NCI-H1930 (cell line): ENCODE data around the gene MUS81.
"Not testable (repeated sequence)": the region's sequence is repeated elsewhere in the genome, so short reads cannot be mapped to it uniquely, and the experiment has no call there.

ENCODE experiments used
- DNase-seq, 2 experiments: peaks; one replicate each; lab custom pipeline; 2025; lab: John Stamatoyannopoulos, UW

Gene MUS81

DNA sequence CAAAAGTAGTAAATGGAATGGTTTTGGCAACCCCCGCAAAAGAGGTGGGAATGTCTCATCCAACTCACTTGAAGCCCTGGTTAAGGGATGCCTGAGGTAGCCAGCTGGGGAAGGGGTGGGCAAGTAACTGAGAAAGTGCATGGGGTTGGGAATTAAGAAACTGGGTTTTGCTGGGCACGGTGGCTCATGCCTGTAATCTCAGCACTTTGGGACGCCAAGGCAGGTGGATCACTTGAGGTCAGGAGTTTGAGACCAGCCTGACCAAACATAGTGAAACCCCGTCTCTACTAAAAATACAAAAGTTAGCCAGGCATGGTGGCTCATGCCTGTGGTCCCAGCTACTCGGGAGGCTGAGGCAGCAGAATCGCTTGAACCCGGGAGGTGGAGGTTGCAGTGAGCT is 11.5 kb upstream of the MUS81 start:
- DNase-seq: not testable (repeated sequence)

DNA sequence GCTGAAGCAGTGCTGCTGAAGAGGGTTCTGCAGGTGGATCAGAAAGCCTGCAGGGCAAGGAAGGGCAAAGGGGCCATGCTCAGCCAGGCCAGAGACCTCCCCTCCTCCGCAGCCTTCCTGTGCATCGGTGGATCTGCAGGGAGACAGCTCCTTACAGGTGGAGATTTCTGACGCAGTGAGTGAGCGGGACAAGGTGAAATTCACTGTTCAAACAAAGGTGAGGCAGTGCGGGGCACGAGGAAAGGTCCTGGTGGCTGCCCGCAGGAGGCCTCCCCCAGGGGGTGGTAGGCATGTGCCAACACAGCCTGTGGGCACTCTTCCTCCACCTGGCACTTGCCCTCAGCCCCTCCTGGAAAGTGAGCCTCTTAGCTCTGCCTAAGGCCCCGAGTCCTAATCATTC is 10.9 kb upstream of the MUS81 start:
- DNase-seq: no peak

DNA sequence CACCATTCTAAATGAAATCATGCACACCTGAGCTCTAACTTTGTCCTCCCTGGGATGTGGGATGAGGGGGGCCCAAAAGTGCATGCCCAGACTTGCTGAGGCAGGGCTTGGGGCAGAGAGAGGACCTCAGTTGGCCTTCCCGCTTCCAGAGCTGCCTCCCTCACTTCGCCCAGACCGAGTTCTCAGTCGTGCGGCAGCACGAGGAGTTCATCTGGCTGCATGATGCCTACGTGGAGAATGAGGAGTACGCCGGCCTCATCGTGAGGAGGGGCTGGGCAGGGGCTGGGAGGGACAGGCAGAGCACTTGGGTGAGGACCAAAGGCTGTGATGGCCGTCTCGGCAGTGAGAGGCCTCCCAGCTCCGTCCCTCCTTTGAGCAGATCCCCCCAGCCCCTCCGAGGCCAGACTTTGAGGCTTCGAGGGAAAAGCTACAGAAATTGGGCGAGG is 10.4 kb upstream of the MUS81 start:
- DNase-seq: no peak

DNA sequence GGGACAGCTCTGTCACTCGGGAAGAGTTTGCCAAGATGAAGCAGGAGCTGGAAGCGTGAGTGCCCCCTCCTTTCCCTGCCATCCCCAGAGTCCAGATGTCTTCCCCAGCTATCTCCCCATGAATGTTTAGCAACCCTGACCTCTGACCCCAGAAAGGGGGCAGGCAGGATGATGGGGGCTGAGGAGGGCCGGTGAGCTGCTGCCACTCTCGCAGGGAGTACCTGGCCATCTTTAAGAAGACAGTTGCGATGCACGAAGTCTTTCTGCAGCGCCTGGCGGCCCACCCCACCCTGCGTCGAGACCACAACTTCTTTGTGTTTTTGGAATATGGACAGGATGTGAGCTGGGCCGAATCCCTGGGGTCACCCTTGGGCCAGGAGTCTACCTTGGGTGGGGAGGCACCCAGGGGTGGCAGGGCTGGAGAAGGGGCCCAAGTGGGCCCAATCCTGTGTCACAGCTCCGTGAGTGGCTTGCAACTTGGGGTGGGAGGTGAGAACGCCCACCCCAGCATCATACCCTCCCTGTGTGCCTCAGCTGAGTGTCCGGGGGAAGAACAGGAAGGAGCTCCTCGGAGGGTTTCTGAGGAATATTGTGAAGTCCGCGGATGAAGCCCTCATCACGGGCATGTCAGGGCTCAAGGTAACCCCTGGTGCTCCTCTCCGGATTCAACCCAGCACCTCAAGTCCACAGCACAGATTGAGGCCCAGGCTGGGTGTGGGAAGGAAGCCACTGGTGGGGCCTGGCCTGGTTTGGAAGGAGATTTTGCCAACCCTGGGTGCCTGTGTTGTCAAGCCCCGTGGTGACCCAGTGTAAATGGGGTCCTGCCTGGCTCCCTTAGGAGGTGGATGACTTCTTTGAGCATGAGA is 9.8 kb upstream of the MUS81 start:
- DNase-seq: no peak

DNA sequence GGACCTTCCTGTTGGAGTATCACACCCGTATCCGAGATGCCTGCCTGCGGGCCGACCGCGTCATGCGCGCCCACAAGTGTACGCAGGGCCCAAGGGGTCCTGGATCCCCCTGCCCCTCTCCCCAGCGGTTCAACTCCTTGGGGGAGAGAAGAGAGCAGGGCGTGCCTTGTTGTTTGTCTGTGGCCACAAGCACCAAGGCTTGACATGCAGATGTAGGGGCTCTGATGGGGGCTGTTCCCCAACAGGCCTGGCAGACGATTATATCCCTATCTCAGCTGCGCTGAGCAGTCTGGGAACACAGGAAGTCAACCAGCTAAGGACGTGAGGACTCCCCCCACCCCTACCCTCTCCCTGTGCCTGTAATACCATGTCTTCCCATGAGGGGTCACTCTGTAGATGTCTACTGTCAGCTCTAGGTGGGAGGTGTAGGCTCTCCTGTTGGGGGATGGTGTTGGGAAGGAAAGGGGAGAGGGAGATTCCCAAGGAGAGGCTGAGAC is 9.1 kb upstream of the MUS81 start:
- DNase-seq: no peak

DNA sequence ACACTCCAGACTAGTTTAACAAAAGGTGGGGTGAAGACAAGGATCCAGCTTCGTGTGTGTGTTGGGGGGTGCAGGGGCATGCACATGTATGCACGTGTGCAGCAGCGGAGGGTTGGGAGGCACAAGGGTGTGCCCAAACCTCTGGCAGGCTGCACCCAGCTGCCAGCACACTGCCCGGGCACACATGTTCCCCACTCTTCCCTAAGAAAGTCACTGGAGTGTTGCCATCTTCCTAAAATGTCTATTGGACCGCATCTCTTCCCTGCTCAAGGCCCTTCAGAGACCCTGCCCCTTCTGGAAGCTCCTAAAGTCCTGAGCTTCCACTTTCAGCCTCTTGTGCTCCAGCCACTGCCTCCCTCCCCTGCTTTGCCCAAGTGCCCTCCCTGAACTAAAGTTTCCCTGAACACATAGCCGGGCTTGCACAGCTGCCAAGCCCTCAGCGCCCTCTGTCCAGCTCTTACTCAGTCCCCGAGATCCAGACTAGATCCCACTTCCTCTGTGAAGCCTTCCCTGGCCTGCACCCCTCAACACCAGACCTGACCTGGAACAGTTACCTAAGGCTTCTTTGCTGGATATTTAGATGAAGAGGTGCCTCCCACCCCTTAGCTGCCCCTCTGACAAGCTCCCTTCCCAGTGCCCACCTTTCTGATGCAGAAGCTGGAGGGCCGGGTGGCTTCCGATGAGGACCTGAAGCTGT is 8.3 kb upstream of the MUS81 start:
- no peak for DNase-seq

DNA sequence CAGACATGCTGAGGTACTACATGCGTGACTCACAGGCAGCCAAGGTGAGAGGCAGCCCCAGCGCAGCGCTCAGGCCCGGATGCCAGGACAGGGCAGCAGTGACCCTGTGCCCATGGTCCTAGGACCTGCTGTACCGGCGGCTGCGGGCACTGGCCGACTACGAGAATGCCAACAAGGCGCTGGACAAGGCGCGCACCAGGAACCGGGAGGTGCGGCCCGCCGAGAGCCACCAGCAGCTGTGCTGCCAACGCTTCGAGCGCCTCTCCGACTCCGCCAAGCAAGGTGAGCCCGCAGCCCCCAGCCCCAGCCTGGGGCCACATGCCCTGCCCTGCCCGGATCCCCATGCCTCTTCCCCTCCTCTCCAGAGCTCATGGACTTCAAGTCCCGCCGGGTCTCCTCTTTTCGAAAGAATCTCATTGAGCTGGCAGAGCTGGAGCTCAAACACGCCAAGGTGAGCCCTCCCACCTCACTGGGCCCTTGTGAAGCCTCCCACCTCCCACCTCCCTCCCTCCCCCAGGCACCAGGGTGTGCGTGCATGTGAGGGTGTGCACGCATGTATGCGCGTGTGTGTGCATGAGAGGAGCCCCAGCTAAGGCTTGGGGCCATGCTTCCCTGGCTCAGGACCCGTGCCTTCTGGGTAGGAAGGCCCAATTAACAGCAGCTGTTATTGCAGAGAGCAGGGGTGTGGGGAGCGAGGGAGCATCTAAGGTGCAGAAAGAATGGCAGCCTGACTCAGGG is 7.6 kb upstream of the MUS81 start:
- no peak for DNase-seq

DNA sequence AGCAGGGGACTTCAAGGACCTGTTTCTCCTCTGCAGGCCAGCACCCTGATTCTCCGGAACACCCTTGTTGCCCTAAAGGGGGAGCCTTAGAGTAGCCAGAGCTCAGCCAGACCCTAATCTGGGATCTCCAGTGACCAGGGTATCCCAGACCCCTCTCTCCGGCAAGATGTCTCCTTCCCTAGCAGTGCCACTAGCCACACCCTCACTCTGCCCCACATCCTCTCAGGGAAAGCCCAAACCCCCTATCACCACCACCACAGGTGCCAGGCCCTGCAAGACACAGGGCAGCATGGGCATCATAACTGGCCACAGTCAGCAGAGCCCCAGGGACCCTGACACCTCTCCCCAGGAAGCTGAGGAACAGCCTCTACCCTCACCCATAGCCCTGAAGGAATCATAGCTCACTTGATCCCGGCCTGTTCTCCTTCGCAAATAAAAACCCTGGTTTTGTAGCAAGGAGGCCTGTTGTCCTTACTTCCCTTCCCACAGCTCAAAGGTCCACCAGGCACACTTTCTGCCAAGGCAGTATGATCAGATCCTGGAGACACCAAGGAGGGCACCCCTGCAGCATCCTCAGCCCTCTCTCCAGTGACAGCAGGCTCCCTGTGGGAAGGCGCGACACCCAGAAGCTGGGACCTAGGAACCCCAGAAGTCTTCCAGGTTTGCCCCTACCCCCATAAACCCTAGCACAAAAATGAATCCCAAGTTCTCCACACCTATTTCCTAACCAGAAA is 6.8 kb upstream of the MUS81 start:
- DNase-seq: no peak

DNA sequence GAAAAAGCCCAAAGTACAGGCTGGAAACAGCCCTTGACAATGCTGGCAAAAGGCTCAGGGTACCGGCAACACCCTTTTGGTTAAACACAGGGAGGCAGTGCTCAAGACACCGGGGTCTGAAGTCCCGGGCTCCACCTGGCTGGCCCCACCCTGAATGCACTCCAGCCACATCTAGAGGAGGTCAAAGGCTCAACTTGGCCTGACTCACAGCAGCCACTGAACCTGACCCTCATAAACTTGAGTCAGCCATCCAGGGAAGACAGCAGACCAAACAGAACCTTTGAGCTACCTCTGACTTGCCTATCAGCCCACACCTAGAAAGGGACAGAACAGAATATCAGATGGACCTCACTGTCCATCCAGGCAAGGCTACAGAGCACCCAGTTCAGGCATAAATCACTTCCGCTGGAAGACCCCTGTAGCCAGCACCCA is 6.1 kb upstream of the MUS81 start:
- no peak for DNase-seq

DNA sequence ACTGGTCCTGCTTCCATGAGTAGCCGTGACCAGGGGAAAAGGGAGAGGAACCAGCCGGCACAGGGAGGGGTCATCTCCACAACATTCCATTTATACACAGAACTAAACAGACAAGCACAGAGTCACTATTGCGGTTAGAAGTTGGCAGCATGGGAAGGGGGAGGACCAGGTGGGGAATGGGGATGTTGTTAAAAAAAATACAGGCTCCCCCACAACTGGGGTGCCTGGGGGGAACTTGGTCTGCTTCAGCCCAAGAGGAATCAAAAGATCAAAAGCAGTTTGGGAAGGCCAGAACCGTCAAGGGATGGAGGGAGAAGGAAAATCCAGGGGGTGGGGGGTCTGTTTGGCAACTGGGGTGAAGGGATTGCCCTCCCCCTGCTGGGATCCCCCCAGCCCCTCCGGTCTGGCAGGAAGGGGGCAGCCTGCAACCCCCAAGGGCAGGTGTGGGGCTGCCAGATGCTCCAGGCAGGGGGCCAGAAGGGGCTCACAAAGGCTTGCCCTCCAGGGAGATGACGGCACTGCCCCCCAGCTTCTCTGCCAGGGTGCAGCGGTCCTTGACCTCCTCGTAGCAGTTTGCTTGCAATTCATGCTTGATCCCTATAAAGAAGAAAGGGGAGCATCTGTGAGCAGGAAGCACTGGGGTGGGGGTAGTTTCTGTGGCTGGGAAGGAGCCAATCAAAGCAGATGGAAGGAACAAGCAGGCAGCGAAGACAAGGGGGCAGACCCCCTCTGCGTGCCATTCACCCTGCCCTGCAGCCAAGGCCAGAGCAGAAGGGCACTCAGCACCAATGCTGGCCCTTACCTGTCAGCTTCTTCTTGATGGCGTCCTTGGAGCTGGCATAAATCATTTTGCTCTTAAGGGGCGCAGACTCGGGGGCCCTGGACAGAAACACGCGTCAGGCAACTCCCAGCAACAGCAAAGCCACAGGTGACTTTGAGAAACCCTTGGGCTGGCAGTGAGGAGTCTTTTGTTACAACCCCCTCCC is 5.1 kb upstream of the MUS81 start:
- DNase-seq: no peak

DNA sequence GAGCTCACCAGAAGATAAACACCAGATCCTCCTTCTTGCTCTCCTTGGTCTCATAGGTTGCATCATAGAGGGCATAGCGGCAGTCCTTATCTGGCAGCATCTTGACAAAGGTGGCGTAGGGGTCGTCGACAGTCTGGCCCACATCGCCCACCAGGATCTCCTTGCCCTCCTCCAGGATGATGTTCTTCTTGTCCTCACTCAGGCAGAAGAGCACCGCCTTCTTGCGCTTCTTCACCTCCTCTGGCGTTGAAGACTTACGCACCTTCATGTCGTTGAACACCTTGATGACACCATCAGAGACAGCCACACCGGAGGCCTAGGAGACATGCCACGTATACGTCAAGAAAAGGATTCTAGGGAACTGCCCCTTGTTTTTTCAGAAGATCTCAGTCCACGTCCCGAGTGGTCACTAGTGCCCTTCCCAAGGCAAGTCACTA is 4.3 kb upstream of the MUS81 start:
- DNase-seq: no peak

DNA sequence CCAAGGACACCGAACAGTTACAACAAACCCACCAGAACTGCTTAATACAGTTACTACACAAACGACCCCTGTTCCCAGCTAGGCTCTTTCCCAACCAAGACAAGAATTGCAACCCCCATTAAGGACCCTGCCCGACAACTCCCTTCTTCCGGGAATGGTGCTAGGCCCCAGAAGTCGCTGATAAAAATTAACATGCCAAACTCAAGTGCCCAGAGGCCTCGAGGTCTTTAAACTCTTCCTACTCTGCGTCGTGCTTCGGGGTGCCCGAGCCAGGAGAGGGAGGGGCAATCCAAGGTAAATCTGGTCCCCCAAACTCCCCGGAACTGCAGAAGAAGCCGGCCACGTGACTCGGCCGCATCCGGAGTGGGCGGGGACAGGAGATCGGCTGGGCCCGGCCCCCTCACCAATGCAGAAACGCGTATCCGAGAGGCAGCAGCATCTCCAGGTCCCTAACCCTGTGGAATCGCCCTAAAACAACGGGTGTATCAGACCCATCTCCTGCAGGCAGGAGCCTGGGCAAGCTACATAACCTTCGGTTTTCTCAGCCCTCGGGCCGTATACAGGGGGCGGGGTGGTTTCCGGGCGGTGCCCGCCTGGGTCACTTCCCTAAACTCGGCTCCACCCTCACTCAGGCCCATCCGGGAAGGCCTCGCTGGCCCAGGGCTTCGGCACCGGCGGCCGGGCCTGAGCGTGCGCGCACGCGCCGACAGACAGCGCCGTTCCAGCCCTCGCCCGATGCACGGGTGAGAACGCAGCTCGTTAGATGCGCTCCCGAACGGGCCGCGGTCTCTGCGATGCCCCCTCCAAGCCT is 3.3 kb upstream of the MUS81 start:
- no peak for DNase-seq

DNA sequence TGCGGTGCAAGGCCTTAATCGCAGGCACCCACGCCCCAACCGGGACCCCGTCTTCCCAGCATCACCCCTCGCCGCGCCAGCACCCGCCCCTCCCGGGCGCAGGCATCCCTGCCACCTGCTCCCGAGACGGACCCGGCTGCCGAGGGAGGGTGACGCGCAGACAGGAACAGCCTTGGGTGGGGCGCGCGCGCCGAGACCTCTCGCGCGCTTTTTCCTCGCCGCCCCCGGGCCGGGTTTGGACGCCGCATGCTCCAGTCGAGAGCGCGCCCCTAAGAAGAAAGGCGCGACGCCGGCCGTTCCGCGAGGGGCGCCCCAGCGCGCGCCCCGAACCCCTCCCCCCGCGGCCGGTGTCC is 2.8 kb upstream of the MUS81 start:
- no peak for DNase-seq

DNA sequence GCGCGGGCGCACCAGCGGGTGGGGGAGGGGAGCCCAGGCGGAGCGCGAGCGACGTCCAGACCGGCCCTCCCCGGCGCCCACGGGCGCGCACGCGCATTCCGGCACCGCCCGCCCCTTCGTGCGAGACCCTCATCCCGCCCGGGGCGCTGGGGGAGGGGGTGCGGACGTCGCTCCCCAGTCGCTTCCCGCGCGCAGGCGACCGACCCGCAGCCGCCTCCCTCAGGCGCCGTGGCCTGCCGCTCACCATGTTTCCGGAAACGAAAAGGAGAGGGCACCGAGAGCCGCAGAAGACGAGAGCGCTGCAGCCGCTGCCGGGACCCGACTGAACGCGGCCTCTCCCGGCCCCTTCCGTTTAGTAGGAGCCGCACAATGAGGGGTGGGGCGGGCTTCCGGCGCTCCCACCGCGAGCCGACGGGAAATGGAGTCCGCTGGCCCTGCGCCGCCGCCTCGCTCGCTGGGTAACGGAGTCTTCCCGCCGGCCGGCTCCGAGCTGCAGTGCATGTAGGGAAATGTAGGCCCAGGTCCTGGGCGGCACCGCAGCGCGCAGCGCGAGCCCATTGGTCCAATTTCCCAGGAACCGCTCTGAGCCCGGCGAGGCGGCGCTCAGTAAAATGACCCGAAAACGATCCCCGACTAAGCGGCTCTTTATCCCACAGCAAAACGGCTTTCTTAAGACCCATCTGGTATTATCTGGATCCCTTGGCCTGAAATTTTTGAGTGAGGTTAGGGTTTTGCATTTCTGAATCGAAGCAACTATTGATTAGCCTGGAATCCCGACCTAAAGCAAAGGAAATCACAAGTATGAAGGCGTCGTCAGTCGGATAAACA is 2.2 kb upstream of the MUS81 start, which contains the start of gene CFL1:
CFL1 (minus strand) TSS at position 328 of the 828 bp plus-strand sequence; CDS start at position 247, 81 bp downstream.
- DNase-seq: peak; percentile 95 to 96

DNA sequence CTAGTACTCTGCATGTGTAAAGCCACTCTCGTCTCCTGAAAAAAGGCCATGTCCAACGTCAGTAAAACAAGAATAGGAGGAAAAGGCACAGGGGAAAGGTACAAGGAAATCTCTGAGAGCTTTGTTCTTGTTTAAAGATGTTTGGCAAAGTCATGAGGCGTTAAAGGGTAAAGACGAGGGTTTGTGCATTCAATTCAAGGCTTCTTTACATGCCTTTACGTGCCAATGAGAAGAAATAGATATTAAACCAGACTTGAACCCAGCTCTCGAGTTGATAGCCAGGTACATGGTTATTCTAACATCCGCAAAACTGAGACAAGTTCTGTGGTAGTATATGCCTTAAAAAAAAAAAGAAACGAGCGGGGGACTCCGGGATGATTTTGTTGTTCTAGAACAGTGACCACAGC is 1.5 kb upstream of the MUS81 start:
- no peak for DNase-seq

DNA sequence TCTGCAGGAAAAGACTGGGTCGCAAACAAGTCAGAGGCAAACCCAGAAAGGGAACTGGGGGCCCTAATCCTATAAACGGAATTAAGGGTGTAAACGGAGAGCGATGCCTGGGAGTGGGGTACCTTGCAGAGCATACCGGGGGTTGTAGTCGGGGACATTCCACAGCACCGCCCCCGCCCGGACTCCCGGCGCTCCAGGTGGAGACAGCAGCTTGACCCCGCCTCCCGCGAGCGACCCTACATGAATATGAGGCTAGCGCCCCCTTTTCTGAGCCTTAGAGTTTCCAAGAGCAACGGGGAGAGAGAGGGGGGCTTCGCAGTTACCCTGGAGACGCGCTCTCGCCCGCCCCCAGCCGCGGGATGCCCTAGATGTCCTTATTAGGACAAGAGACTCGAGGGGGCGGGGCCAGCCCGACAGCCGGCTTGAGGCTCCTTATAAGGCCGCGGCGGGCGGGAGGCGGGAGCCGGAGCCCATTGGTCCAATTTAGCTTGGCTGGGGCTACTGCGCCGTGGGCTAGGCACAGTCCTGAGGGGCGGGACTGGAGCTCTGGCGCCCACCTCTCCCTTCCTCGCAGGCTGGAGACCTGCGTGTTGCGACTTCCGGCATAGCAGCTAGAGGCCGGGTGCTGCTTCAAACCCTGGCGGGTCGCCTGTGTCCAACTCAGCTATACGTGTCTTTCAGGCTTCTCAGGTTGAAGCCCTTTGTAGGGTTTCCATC is 980 bp upstream of the MUS81 start:
- peak; percentile 98 to 99 for DNase-seq

DNA sequence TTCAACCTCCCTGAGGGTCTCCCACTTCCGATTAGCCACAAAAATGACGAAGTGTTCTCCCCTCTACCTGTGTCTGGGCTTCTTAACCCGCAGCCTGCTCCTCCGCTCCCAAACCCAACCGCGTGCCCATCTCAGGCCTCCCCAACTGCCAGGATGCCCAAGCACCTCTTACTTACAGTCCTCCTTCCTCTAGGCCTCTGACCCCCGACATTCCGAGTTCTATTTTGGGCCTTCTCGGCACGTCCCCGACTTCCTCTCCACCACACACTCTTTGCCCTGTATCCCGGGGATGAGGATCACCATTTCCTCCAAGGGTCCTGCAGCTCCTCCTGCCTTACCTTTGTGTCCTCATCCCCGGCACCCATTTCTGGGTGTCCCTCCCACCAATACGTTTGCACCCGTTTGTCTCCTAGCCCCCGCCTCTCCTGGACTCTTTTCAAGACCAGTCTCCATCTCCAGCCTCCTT is 388 bp upstream of the MUS81 start:
- DNase-seq: peak in 1 of 2 experiments; percentile 70

DNA sequence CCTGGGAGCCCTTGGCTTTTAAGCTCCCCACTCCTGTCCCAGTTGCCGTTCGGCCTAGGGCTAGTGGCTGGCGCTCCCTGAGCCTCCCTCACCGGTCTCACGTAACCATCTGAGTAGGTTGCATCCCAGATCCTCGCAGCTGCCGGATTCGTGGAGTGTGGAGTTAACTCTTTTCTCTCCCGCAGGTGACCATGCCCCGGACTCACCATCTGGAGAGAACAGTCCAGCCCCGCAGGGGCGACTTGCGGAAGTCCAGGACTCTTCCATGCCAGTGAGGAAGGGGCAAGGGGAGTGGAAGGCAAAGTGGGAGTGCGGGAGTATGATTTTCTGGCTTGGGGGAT is 902 bp downstream of the MUS81 start:
- no peak for DNase-seq
